ENCODE results near the gene OXLD1. TPM values are rescaled to one million over a fixed set of nuclear protein-coding genes. Genes with fewer than 3 reads are reported as not detected.

The OXLD1 gene
- total and polyA plus RNA-seq, 10 of the 15 experiments (the other 5 are each of a cell fraction or from before 2014, with no cell fraction given), result 4.6 to 89.5 (median 39.8) TPM

GRCh38 chr17:81695211-81695610 lies 28.8 kb upstream of the OXLD1 start:
- POLR2A ChIA-PET, result no interaction called here
- no peak overlapping the region for H2AFZ ChIP-seq (ENCODE audit: control insufficient read depth, low read depth, low read length)
- no peak for TF ChIP-seq EP300 (IDR thresholded peaks at IDR 0.05; ENCODE audit: borderline replicate concordance in 1 of 2, control insufficient read depth in 1 of 2, low read depth in 2 of 2, low read length in 2 of 2)
- TF ChIP-seq RBBP5 (conservative IDR thresholded peaks at IDR 0.05), result no peak
- TF ChIP-seq CHD1 (IDR thresholded peaks at IDR 0.05; ENCODE audit: low read depth, low read length), result no peak
- TF ChIP-seq NFYB (IDR thresholded peaks at IDR 0.05; ENCODE audit: insufficient read depth, low read depth, low read length), result no peak
- no peak for TF ChIP-seq CUX1 (IDR thresholded peaks at IDR 0.05; ENCODE audit: insufficient replicate concordance, low read depth, low read length)
- TF ChIP-seq CEBPB (IDR thresholded peaks at IDR 0.05; ENCODE audit: borderline replicate concordance in 1 of 2, low read depth in 2 of 2, low read length in 2 of 2), result no peak
- no peak for TF ChIP-seq HCFC1 (IDR thresholded peaks at IDR 0.05; ENCODE audit: low read length)
- TF ChIP-seq ZNF592 (IDR thresholded peaks at IDR 0.05), result no peak
- TF ChIP-seq E4F1 (IDR thresholded peaks at IDR 0.05; ENCODE audit: borderline replicate concordance, partially characterized antibody), result no peak
- no peaks in the 10 kb centered on the region for H3K27me3 ChIP-seq (replicated peaks in 1 of 2; ENCODE audit: control insufficient read depth in 2 of 2, insufficient read depth in 2 of 2, low read length in 1 of 2)
- no TSS peak for BruUV-seq (replicated peaks)
- no peaks in the 10 kb centered on the region for H4K20me1 ChIP-seq (ENCODE audit: control insufficient read depth, insufficient read depth)
- intact Hi-C loops (cut with micrococcal nuclease; ENCODE audit: unreplicated experiment) (no loop called here), in situ Hi-C loops (cut with MboI) (no loop called here)
- H3K9me3 ChIP-seq (replicated peaks; ENCODE audit: control insufficient read depth, insufficient read depth, low read length), result no peaks in the 10 kb centered on the region
- H3K4me2 ChIP-seq (ENCODE audit: control insufficient read depth, insufficient read depth), result no peak overlapping the region
- DNase-seq (ENCODE audit: low read depth, low spot score), result no peak
- CTCF ChIA-PET, result no interaction called here
- SMC1A ChIA-PET (ENCODE audit: uncharacterized antibody, unreplicated experiment), result no interaction called here
- peaks cover 19 to 49% of the 10 kb centered on the region in 2 experiments; a peak in 3 of 4 replicates for H3K36me3 ChIP-seq (ENCODE audit: control insufficient read depth in 2 of 2, insufficient read depth in 2 of 2, low read length in 1 of 2)
- WGBS (ENCODE audit: insufficient coverage, insufficient replicate concordance, low lambda C conversion rate, missing lambda C conversion rate), result 82% methylated on average over 6 of the region's 6 CpGs
- H3K4me3 ChIP-seq, result no peak overlapping the region
- no peak overlapping the region for H3K27ac ChIP-seq (ENCODE audit: control insufficient read depth, insufficient read depth)
- no peaks in the 10 kb centered on the region for H3K4me1 ChIP-seq (ENCODE audit: control insufficient read depth, insufficient read depth, low read length)
- ATAC-seq, result no peak
- H3K9ac ChIP-seq (ENCODE audit: control insufficient read depth, insufficient read depth, low read length), result no peak overlapping the region
- RAD21 ChIA-PET (ENCODE audit: unreplicated experiment), result no interaction called here
- H3K79me2 ChIP-seq (ENCODE audit: control insufficient read depth, insufficient read depth, low read length), result no peaks in the 10 kb centered on the region
- no peak for FAIRE-seq

All from GM12878 (cell line).